ENCODE measurements around the gene PCLAF.

The PCLAF gene, protein sequence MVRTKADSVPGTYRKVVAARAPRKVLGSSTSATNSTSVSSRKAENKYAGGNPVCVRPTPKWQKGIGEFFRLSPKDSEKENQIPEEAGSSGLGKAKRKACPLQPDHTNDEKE

DNA sequence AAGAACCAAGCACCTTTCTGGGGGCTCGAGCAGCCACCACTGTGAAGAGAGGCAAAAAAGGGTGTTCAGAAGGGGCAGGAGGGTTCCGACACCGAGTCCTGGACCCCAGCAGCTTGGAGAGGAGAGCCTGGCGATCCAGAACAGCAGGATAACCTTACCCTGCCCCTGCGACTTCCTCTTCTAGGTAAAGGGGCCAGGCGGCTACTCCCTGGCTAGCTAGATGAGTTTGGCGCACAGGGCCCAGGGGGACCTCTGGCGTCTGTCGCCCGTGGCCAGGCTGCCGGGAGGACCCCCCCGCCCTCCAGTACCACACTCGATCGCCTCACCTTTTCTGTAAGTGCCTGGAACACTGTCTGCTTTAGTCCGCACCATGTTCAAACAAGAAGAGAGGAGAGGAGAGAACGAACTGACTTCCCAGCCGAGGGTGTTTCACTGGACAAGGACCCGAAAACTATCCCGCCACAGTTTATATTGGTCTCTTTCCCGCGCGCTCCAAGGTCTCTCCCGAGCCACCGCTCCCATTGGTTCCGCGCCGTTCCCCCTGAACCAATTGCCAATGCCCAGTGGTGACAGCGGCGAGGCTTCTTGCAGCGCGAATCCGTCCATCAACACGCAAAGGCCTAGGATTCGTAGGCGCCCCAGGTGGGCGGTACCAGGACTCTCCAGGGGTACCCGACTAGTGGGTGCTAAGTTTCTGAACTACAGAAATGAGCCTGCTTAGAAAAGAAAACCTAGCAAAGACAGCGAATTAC, at the start of gene PCLAF:
PCLAF (minus strand) TSS at position 442 of the 752 bp plus-strand sequence; CDS start at position 372, 70 bp downstream.
- TF ChIP-seq GATA2 (IDR thresholded peaks at IDR 0.05; ENCODE audit: low read depth, low read length) (no peak), GATA3 (IDR thresholded peaks at IDR 0.05; ENCODE audit: low read depth, low read length) (no peak)

DNA sequence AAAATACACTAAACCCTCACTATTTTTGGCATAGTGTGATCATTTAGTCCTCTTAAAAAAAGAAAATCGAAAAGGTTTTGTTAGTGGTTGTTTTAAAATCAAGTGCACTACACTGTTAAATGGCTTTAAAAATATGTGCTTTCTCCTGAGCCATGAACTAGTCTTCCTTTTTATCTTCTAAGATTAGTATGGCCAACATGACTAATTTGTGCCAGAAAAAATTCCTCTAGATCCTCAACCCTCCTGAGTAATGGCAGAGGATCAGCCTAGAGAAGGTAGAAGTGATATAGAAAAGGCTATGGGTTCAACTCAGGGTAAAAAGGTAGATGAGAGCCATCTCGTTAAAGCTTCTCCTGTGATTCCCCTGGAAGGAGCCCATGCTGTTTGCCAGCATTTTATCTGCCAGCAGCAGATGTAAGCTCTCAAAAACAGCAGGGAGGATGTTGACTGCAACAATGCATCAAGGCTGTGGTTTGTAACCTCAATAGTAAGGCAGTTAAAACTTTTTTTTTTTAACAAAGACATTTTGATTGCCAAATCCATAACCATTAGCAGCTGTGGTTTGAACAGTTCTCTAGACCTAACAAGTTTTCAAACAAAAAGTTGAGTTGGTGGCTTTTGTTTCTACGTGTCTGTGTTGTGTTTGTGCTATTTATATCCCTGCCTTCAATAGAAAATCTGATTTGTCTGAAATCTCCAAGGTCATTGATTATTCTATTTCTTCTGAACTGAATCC, 48.9 kb upstream of the PCLAF start:
- TF ChIP-seq GATA2 (IDR thresholded peaks at IDR 0.05; ENCODE audit: low read depth, low read length): no peak
- no peak for TF ChIP-seq GATA3 (IDR thresholded peaks at IDR 0.05; ENCODE audit: low read depth, low read length)

DNA sequence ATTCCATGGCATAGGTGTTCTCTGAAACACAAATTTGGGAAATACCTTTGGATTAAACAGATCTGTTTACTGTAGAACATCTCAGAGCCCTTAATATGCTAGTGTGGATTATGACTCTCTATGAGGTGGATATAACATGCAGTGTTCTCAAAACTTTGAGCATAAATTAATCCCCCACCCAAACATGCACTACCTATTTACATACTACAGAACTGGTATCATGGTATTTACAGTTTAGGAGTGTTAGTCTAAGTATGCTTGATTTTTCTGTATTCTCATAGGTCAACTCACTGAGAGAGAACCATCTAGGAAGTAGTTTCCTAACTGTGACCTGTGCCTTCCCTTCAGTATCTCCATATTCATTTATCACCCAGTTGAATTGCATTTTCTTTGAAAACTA, 48.2 kb upstream of the PCLAF start:
- TF ChIP-seq GATA3 (IDR thresholded peaks at IDR 0.05; ENCODE audit: low read depth, low read length): no peak
- TF ChIP-seq GATA2 (IDR thresholded peaks at IDR 0.05; ENCODE audit: low read depth, low read length): no peak

DNA sequence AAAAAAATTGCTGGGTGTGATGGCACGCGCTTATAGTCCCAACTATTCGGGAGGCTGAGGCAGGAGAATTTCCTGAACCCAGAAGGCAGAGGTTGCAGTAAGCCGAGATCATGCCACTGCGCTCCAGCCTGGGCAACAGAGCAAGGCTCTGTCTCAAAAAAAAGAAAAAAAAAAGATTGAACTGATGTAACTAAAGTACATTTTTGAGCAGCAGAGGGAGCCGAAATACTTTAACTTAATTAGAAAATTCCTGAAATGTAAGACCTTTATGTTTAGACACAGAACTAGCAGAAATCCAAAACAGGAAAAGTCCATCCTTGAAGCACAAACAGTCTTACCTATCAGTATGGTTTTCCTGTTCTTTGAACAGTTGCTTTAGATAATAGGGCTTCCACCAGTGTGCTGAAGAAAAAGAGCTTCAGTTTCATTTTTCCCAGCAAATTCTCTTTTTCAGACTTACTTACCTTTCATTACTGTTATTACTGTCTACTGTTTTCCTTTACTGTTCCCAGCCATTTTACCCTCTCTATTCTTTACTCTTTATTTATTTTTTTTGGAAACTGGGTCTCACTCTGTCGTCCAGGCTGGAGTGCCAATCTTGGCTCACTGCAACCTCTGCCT, 45.7 kb upstream of the PCLAF start:
- TF ChIP-seq GATA2 (IDR thresholded peaks at IDR 0.05; ENCODE audit: low read depth, low read length) (no peak), GATA3 (IDR thresholded peaks at IDR 0.05; ENCODE audit: low read depth, low read length) (no peak)

DNA sequence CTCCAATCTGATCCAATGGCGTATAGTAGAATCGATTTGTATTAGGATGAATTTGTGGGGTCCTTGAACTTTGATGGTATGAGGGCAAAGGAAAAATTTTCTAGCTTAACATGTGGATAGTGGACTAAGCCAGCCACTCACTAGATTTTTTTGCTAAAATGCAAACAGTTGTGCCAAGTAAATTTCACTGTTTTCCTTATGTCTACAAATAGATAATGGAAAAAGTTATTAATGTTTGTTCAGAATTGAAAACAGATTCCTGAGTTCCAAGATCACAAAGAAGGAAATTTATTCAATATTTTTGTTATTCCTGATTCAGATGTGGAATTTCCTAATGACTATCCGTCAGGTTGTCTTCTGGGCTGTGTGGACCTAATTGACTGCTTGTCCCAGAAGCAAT, 44.0 kb upstream of the PCLAF start:
- TF ChIP-seq GATA2 (IDR thresholded peaks at IDR 0.05; ENCODE audit: low read depth, low read length) (no peak), GATA3 (IDR thresholded peaks at IDR 0.05; ENCODE audit: low read depth, low read length) (no peak)

DNA sequence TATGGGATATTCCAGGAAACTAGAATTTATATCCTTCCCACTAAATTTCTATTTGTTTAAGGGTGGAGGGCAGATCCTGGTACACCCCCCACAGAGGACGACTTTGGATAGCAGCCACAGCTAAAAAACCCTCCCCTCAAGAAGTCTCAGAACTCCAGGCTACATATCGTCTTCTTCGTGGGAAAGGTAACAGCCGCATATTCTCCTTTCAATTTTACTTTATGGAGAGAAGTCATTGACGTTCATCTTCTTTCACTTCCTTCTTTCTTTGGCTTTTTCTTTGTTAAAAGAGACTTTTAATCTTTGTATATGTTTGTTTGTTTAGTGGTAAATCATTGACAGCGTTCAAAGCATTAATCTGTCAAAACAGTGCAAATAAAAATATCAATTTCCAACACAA, 42.7 kb upstream of the PCLAF start:
- no peak for TF ChIP-seq GATA2 (IDR thresholded peaks at IDR 0.05; ENCODE audit: low read depth, low read length)
- TF ChIP-seq GATA3 (IDR thresholded peaks at IDR 0.05; ENCODE audit: low read depth, low read length): no peak

DNA sequence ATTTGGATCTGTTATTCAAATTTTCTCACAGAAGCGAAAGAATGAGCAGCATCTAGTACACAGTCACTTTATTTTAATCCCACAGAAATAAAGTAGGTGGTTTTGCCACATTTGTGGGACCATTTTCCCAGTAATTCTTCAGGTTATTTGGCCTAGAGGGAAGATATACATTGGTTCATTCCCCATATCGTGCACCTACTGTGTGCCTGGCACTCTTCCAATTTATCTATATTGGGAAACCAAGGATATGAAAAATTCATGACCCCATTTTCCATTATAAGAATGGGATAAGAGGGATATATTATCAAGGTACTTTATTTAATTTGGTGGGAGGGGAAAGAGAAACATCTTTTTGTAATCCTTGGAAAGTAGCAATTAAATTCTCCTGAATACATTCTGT, 41.5 kb upstream of the PCLAF start:
- TF ChIP-seq GATA2 (IDR thresholded peaks at IDR 0.05; ENCODE audit: low read depth, low read length): no peak
- no peak for TF ChIP-seq GATA3 (IDR thresholded peaks at IDR 0.05; ENCODE audit: low read depth, low read length)

DNA sequence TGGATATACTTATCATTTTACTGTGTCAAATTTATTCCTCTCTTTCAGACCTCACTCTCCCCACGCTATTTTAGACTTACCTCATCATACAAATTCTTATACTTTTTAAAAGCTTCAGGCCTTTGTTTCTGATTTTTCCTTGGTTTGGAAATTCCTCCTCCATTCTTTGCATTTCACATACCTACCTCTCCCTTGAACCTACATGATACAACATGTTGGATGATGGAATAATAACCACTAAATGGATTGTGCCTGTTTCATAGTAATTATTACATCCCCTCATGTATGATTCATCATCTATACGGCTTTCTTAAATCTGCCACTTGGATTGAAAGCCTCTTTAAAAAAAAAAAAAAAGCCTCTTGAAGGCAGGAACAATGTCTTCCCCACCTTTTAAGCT, 31.0 kb upstream of the PCLAF start:
- TF ChIP-seq GATA2 (IDR thresholded peaks at IDR 0.05; ENCODE audit: low read depth, low read length) (no peak), GATA3 (IDR thresholded peaks at IDR 0.05; ENCODE audit: low read depth, low read length) (no peak)

DNA sequence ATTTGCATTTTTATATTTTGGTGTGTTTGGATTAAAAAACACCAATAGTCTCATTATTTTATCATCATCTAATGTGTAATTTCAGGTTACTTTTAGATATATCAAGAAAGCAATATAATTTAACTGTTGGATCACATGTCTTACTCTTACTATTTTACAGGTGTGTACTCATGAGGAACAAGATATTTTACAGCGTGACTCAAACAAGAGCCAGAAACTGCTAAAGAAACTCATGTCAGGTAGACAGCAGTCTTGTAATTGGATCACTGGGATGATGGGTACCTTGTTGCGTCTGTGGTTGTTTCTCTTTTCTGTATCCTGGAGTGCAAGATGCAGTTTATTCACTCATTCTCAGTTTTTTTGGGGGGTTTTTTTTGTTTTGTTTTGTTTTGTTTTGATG, 19.3 kb upstream of the PCLAF start:
- TF ChIP-seq GATA2 (IDR thresholded peaks at IDR 0.05; ENCODE audit: low read depth, low read length): no peak
- no peak for TF ChIP-seq GATA3 (IDR thresholded peaks at IDR 0.05; ENCODE audit: low read depth, low read length)

DNA sequence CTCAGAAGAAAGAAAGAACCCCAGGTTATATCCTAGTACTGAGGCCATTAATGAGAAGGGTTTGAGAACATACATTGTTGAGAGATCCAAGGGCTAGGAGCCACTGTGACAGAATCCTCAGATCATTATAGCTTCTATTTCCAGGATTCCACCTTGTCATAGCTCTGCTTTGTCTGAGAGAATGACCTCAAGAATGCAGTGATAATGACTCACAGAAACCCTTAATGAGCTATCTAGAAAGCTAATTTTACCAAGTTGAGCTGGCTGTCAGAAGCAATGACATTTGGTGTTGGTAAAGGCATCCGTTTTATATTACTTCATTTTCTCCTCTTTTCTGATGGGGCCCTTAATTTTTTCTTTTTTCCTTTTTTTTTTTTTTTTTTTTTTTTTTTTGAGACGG, 17.3 kb upstream of the PCLAF start:
- TF ChIP-seq GATA2 (IDR thresholded peaks at IDR 0.05; ENCODE audit: low read depth, low read length) (no peak), GATA3 (IDR thresholded peaks at IDR 0.05; ENCODE audit: low read depth, low read length) (no peak)

DNA sequence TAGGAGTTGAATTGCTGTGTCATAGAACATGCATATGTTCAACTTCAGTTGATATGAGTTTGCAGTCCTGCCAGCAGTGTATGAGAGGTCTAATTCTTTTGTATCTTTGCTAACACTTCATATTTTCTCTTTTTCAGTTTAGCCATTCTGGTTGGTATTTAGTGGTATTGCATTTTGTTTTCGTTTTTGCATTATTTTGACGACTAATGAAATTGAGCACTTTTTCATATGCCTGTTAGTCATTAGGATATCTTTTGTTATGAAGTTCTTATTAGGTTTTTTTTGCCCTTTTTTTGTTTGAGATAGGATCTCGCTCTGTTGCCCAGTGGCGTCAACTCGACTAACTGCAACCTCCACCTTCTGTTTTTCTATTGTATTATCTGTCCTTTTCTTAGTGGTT, 15.5 kb upstream of the PCLAF start:
- TF ChIP-seq GATA3 (IDR thresholded peaks at IDR 0.05; ENCODE audit: low read depth, low read length) (no peak), GATA2 (IDR thresholded peaks at IDR 0.05; ENCODE audit: low read depth, low read length) (no peak)

DNA sequence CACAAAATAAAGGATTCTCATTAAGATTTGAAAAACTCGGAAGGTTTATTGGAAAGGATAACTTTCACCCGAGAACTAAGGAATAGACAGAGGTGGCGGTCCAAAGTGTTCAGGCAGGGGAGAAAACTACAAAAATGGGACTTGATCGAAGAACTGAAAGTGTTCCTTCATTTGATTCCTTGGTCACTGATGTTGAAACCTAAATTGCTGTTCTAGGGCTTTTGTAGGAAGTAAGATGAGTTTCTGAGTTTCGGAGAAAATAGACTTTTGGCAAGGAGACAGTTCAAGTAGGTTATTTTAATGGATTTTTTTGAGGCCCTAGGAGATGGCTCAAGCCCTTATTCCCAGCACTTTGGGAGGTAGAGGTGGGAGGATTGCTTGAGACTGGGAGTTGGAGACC, 7.8 kb upstream of the PCLAF start:
- TF ChIP-seq GATA3 (IDR thresholded peaks at IDR 0.05; ENCODE audit: low read depth, low read length): no peak
- TF ChIP-seq GATA2 (IDR thresholded peaks at IDR 0.05; ENCODE audit: low read depth, low read length): no peak

DNA sequence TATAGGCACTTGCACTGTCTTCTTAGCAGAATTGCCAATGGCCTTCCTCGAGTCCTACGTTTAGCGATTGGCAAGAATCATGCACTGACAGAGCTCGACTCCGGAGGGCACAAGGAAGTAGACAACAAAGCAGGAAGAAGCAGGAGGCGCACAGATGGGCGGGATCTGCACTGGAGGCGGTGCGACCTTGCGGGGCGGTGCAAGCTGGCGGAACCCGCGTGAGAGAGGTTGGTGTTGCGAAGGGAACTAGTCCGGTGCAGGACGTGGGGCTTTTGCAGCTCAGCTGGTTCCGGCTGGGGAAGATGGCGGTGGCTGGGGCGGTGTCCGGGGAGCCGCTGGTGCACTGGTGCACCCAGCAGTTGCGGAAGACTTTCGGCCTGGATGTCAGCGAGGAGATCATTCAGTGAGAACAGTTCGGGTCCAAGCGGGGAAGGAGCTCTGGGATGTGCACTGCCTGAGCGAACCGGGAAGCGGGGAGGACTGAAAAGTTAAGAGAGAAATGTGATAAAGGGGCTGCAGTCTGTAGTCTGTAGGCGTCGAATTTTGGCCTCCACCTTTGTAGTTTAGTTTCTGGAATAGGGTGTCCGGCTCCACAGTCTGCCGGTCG, 6.4 kb upstream of the PCLAF start, which contains the start of gene TRIP4:
TRIP4 (plus strand) TSS at position 275 of the 607 bp plus-strand sequence; CDS start at position 303, 28 bp downstream.
- TF ChIP-seq GATA2 (IDR thresholded peaks at IDR 0.05; ENCODE audit: low read depth, low read length) (no peak), GATA3 (IDR thresholded peaks at IDR 0.05; ENCODE audit: low read depth, low read length) (no peak)

DNA sequence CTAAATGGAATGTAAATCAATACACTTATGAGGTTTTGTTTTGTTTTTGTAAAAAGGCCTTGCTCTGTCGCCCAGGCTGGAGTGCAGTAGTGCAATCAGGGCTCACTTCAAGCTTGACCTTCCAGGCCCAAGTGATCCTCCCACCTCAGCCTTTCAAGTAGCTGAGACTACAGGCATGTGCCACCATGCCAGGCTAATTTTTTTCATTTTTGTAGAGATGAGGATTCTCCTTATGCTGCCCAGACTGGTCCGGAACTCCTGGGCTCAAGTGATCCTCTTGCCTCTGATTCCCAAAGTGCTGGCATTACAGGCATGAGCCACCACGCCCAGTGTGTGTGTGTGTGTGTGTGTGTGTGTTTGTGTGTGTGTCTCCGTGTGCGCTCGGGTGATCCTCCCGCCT, 5.0 kb upstream of the PCLAF start:
- TF ChIP-seq GATA2 (IDR thresholded peaks at IDR 0.05; ENCODE audit: low read depth, low read length) (no peak), GATA3 (IDR thresholded peaks at IDR 0.05; ENCODE audit: low read depth, low read length) (no peak)
